Panc1 (cell line): ENCODE results near the gene SSNA1. TPM values are rescaled to one million over a fixed set of nuclear protein-coding genes. Genes with fewer than 3 reads are reported as not detected.

Experiments
- ATAC-seq: fragments of 200-7000 bp; cut with Tn5 transposase; 2 replicates; pipeline ENCODE4 v1.9.1; 2020; ENCODE audit warnings: mild to moderate bottlenecking, moderate library complexity
- BruUV-seq: library from RNA; stranded (reverse); fragments of 400-500 nt; replicated peaks from 2 replicates; lab custom pipeline; 2021; lab: Mats Ljungman, UMichigan
- CTCF ChIA-PET: fragments of 300-600 bp; sonication (Branson Sonifier 250); formaldehyde crosslinking; loops from one replicate; lab custom pipeline; 2022; ENCODE audit warnings: antibody characterized with exemption; lab: Charles Lee
- POLR2A ChIA-PET: fragments of 300-600 bp; sonication (Branson Sonifier 250); formaldehyde crosslinking; loops from one replicate; lab custom pipeline; 2022; ENCODE audit warnings: antibody characterized with exemption; lab: Charles Lee
- DNase-seq: peaks from one replicate; pipeline ENCODE4 v3.0.0-alpha.2; 2010; ENCODE audit warnings: low read depth, low spot score
- H3K27ac ChIP-seq: 2 replicates; pipeline ENCODE4 v1.5.1; 2011; ENCODE audit warnings: mild to moderate bottlenecking, low read length, inconsistent platforms
- H3K27me3 ChIP-seq: fragments of 200-500 bp; sonication (Bioruptor generic); 2 replicates; pipeline ENCODE4 v1.6.0; 2014; ENCODE audit warnings: low read length, inconsistent platforms; ENCODE audit not compliant: control insufficient read depth, insufficient read depth
- H3K36me3 ChIP-seq: fragments of 200-500 bp; sonication (Bioruptor generic); 2 replicates; pipeline ENCODE4 v1.5.1; 2014; ENCODE audit warnings: inconsistent platforms, mild to moderate bottlenecking, low read length, moderate library complexity; ENCODE audit not compliant: control insufficient read depth, insufficient read depth
- H3K4me1 ChIP-seq: 2 replicates; pipeline ENCODE4 v1.5.1; 2011; ENCODE audit warnings: inconsistent platforms, mild to moderate bottlenecking, low read length, moderate library complexity; ENCODE audit not compliant: control insufficient read depth, insufficient read depth
- H3K4me3 ChIP-seq, 2 experiments: 2 replicates each; pipeline ENCODE4 v1.5.1; 2011 to 2012; ENCODE audit warnings: low read depth in 2 of 2, low read length in 2 of 2, mild to moderate bottlenecking in 2 of 2, inconsistent platforms in 1 of 2, moderate library complexity in 1 of 2
- H3K9me3 ChIP-seq: fragments of 200-500 bp; sonication (Bioruptor generic); 2 replicates; pipeline ENCODE4 v1.5.1; 2014; ENCODE audit warnings: low read depth, mild to moderate bottlenecking, inconsistent platforms, low read length, moderate library complexity; ENCODE audit not compliant: control insufficient read depth, insufficient read depth
- POLR2AphosphoS5 ChIP-seq: IDR thresholded peaks from 2 replicates; pipeline ENCODE4 v1.6.1; 2012; ENCODE audit warnings: mild to moderate bottlenecking, low read depth, low read length, moderate library complexity
- TCF7L2 ChIP-seq: IDR thresholded peaks from 2 replicates; pipeline ENCODE4 v1.6.1; 2011; ENCODE audit warnings: mild to moderate bottlenecking, low read depth, low read length, inconsistent platforms
- in situ Hi-C: cut with HindIII; loops from 2 replicates; pipeline ENCODE4 v1.10.0; 2016; ENCODE audit warnings: low sequenced_read_pairs, low pct_unique_long_range_greater_than_20kb
- intact Hi-C: fragments of 100-400 bp; cut with micrococcal nuclease; formaldehyde crosslinking; loops from one replicate; pipeline ENCODE4 v1.10.0; 2022; ENCODE audit not compliant: unreplicated experiment
- total RNA-seq: library from RNA; stranded (reverse); gene quantifications from one replicate; pipeline ENCODE4 v1.2.1, GENCODE V29; 2021; ENCODE audit not compliant: unreplicated experiment
- TF ChIP-seq, protein P1 (sequence below), 2 experiments: IDR thresholded peaks; 2 replicates each; pipeline ENCODE4 v1.6.1; 2011 to 2012; ENCODE audit warnings: low read depth in 2 of 2, control low read depth in 1 of 2, low read length in 1 of 2, mild to moderate bottlenecking in 1 of 2, moderate library complexity in 1 of 2; ENCODE audit not compliant: insufficient read depth in 1 of 2
- TF ChIP-seq, protein P2 (sequence below): fragments of 450-650 bp; IDR thresholded peaks from 2 replicates; pipeline ENCODE4 v1.5.1; 2017; ENCODE audit warnings: mild to moderate bottlenecking

The SSNA1 gene
- total RNA-seq, 1 experiment from 2014 or later: 86.9 TPM

DNA sequence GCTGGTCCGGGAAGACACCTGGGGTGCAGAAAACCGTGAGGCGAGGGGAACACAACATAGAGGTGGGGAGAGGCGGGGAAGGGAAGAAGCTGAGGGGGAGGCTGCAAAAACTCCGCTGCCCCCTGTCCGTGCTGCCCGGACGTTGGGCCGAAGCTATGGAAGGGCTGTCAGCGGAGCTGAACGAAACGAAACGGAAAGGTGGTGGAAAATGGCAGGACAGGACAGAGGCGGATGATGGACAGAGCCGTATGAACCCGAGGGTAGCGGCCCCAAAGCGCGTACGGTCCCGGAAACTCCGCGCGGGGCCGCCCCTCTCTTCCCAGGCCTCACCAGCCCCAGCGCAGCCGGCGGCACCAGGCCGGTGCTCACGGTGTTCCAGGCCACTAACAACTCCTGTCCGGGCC is 388 bp upstream of the SSNA1 start:
- intact Hi-C loops (no loop called here), in situ Hi-C loops (no loop called here)
- Histone ChIP-seq H3K27ac (peak overlapping the region; percentile 74), H3K4me3 (peak overlapping the region; percentile 88 to 89), H3K36me3 (no peaks in the 10 kb centered on the region; the same call in 1 of the 2 replicates), H3K4me1 (peaks cover 23% of the 10 kb centered on the region), H3K27me3 (no peaks in the 10 kb centered on the region), H3K9me3 (no peaks in the 10 kb centered on the region)
- ChIA-PET POLR2A (no interaction called here), CTCF (no interaction called here)
- BruUV-seq: no TSS peak
- no peak for TF ChIP-seq TCF7L2
- no peak for TF ChIP-seq POLR2AphosphoS5
- TF ChIP-seq, protein P1, sequence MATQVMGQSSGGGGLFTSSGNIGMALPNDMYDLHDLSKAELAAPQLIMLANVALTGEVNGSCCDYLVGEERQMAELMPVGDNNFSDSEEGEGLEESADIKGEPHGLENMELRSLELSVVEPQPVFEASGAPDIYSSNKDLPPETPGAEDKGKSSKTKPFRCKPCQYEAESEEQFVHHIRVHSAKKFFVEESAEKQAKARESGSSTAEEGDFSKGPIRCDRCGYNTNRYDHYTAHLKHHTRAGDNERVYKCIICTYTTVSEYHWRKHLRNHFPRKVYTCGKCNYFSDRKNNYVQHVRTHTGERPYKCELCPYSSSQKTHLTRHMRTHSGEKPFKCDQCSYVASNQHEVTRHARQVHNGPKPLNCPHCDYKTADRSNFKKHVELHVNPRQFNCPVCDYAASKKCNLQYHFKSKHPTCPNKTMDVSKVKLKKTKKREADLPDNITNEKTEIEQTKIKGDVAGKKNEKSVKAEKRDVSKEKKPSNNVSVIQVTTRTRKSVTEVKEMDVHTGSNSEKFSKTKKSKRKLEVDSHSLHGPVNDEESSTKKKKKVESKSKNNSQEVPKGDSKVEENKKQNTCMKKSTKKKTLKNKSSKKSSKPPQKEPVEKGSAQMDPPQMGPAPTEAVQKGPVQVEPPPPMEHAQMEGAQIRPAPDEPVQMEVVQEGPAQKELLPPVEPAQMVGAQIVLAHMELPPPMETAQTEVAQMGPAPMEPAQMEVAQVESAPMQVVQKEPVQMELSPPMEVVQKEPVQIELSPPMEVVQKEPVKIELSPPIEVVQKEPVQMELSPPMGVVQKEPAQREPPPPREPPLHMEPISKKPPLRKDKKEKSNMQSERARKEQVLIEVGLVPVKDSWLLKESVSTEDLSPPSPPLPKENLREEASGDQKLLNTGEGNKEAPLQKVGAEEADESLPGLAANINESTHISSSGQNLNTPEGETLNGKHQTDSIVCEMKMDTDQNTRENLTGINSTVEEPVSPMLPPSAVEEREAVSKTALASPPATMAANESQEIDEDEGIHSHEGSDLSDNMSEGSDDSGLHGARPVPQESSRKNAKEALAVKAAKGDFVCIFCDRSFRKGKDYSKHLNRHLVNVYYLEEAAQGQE (IDR thresholded peaks at IDR 0.05; ENCODE audit: insufficient read depth in 1 of 2, low read depth in 2 of 2, low read length in 1 of 2): no peak
- ATAC-seq: peak; percentile 7
- DNase-seq: no peak

DNA sequence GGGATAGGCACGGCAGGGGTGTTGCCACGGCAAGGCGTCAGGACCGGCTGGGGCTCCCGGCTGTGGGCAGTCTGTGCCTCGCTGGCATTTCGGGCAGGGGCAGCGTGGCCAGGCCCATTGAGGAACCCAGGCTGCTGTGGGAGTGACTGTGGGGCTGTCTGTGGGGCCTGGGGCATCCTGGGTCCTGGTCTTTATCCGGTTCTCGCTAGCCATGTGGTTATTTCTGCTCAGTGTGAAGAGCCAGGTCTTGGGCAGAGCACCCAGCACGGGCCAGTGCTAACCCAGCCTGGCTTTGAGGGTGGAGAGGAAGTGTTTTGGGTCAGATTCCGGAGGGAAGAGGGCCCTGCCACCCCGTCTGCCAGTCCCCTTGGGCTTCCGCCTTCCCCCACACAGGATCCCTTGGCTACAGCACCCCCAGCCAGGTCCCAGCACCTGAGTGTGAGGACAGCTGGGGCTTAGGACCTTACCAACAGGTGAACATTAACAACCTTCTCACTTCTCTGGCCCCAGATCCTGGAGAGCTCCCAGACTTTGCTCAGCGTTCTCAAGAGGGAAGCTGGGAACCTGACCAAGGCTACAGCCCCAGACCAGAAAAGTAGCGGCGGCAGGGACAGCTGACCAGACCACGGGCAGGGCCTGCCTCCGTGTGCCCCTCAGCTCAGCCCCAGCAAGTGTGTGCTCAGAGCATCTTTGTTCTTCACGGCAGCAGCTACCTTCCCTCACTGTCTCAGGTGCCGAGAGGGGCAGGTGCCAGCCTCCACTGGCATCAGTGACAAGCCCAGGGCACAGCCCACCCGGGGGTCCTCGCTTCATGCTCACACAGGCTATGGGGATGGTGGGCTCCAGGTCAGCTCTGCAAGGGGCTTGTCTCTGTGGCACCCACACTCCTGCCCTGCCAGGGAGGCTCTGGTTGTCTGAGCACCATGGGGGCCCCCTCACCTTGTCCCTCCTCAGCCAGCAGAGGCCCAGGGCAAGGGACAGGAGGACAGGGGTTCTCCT is 1.1 kb downstream of the SSNA1 start:
- POLR2A ChIA-PET: interaction anchor here (0.6 kb wide), 1 partner anchor 12 kb away, joined by 3 read pairs; no protein-coding TSS in a partner anchor
- intact Hi-C loops (no loop called here), in situ Hi-C loops (no loop called here)
- CTCF ChIA-PET: interaction anchor here (1.1 to 1.2 kb wide), 2 partner anchors 9 to 13 kb away, joined by 3 to 4 read pairs; no protein-coding TSS in a partner anchor
- no TSS peak for BruUV-seq
- no peaks in the 10 kb centered on the region for H3K9me3 ChIP-seq
- DNase-seq: no peak
- peak overlapping the region; percentile 88 to 89 for H3K4me3 ChIP-seq
- H3K4me1 ChIP-seq: peaks cover 31% of the 10 kb centered on the region
- H3K36me3 ChIP-seq: no peaks in the 10 kb centered on the region; the same call in 1 of the 2 replicates
- H3K27ac ChIP-seq: peak overlapping the region; percentile 74
- no peaks in the 10 kb centered on the region for H3K27me3 ChIP-seq
- no peak; the same call in 1 of the 2 replicates for ATAC-seq
- TF ChIP-seq, protein P1 (IDR thresholded peaks at IDR 0.05; ENCODE audit: insufficient read depth in 1 of 2, low read depth in 2 of 2, low read length in 1 of 2): no peak
- TF ChIP-seq, protein P2, sequence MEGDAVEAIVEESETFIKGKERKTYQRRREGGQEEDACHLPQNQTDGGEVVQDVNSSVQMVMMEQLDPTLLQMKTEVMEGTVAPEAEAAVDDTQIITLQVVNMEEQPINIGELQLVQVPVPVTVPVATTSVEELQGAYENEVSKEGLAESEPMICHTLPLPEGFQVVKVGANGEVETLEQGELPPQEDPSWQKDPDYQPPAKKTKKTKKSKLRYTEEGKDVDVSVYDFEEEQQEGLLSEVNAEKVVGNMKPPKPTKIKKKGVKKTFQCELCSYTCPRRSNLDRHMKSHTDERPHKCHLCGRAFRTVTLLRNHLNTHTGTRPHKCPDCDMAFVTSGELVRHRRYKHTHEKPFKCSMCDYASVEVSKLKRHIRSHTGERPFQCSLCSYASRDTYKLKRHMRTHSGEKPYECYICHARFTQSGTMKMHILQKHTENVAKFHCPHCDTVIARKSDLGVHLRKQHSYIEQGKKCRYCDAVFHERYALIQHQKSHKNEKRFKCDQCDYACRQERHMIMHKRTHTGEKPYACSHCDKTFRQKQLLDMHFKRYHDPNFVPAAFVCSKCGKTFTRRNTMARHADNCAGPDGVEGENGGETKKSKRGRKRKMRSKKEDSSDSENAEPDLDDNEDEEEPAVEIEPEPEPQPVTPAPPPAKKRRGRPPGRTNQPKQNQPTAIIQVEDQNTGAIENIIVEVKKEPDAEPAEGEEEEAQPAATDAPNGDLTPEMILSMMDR: peak; percentile 28; the same call in 1 of the 2 replicates
- no peak for TF ChIP-seq POLR2AphosphoS5
